Astrocyte (in vitro differentiated cells and primary cell): Measurements from ENCODE around the gene MGMT. TPM values are rescaled to one million over a fixed set of nuclear protein-coding genes. Genes with fewer than 3 reads are reported as not detected.

Experiments
- DNase-seq: peaks from one replicate; pipeline ENCODE4 v3.0.0-alpha.2; 2010; ENCODE audit warnings: low read depth
- FAIRE-seq: peaks from 2 replicates; lab custom pipeline; 2011; peaks lifted over from hg19 to GRCh38; lab: Jason Lieb, UNC
- H2AFZ ChIP-seq: 2 replicates; pipeline ENCODE4 v1.6.0; 2012; ENCODE audit warnings: low read depth, low read length, inconsistent platforms
- H3K27ac ChIP-seq: 2 replicates; pipeline ENCODE4 v1.5.1; 2011; ENCODE audit warnings: low read depth, low read length, inconsistent platforms
- H3K27me3 ChIP-seq: 2 replicates; pipeline ENCODE4 v1.6.0; 2011; ENCODE audit warnings: low read length, inconsistent platforms; ENCODE audit not compliant: insufficient read depth
- H3K36me3 ChIP-seq: 2 replicates; pipeline ENCODE4 v1.5.1; 2011; ENCODE audit warnings: low read length, inconsistent platforms; ENCODE audit not compliant: insufficient read depth
- H3K4me1 ChIP-seq: 2 replicates; pipeline ENCODE4 v1.5.1; 2011; ENCODE audit warnings: low read length, inconsistent platforms; ENCODE audit not compliant: insufficient read depth
- H3K4me2 ChIP-seq: 2 replicates; pipeline ENCODE4 v1.6.0; 2012; ENCODE audit warnings: low read length, inconsistent platforms
- H3K4me3 ChIP-seq: 2 replicates; pipeline ENCODE4 v1.5.1; 2011; ENCODE audit warnings: low read depth, mild to moderate bottlenecking, low read length, inconsistent platforms; ENCODE audit not compliant: insufficient read depth
- H3K79me2 ChIP-seq: 2 replicates; pipeline ENCODE4 v1.6.0; 2012; ENCODE audit warnings: mild to moderate bottlenecking, low read length, inconsistent platforms; ENCODE audit not compliant: insufficient read depth
- H3K9ac ChIP-seq: 2 replicates; pipeline ENCODE4 v1.6.0; 2012; ENCODE audit warnings: mild to moderate bottlenecking, low read length, inconsistent platforms
- H3K9me3 ChIP-seq: 2 replicates; pipeline ENCODE4 v1.5.1; 2012; ENCODE audit warnings: low read depth, mild to moderate bottlenecking, low read length, inconsistent platforms; ENCODE audit not compliant: insufficient read depth
- H4K20me1 ChIP-seq: 2 replicates; pipeline ENCODE4 v1.6.0; 2012; ENCODE audit warnings: low read length, inconsistent platforms; ENCODE audit not compliant: insufficient read depth
- H3K27ac Mint-ChIP-seq: one replicate; pipeline ENCODE4 v1.8.0; 2021; ENCODE audit warnings: mild to moderate bottlenecking, mixed read lengths; ENCODE audit not compliant: unreplicated experiment
- H3K27me3 Mint-ChIP-seq: one replicate; pipeline ENCODE4 v1.8.0; 2021; ENCODE audit warnings: low read depth, mixed read lengths; ENCODE audit not compliant: unreplicated experiment
- H3K36me3 Mint-ChIP-seq: one replicate; pipeline ENCODE4 v1.8.0; 2021; ENCODE audit warnings: low read depth, mixed read lengths; ENCODE audit not compliant: unreplicated experiment
- H3K4me1 Mint-ChIP-seq: one replicate; pipeline ENCODE4 v1.8.0; 2021; ENCODE audit warnings: low read depth, mixed read lengths; ENCODE audit not compliant: unreplicated experiment
- H3K4me3 Mint-ChIP-seq: one replicate; pipeline ENCODE4 v1.8.0; 2021; ENCODE audit warnings: mild to moderate bottlenecking, moderate library complexity, mixed read lengths; ENCODE audit not compliant: unreplicated experiment
- H3K9me3 Mint-ChIP-seq: one replicate; pipeline ENCODE4 v1.8.0; 2021; ENCODE audit warnings: mild to moderate bottlenecking, mixed read lengths; ENCODE audit not compliant: unreplicated experiment
- EZH2 ChIP-seq: IDR thresholded peaks from 2 replicates; pipeline ENCODE4 v1.6.1; 2012; ENCODE audit warnings: mild to moderate bottlenecking, low read length, inconsistent platforms; ENCODE audit not compliant: insufficient read depth
- total RNA-seq: library from RNA; stranded (reverse); gene quantifications from 2 replicates; pipeline ENCODE4 v1.2.1, GENCODE V29; 2021
- TF ChIP-seq, protein P1 (sequence below): IDR thresholded peaks from 2 replicates; pipeline ENCODE4 v1.5.1; 2011; ENCODE audit warnings: low read depth, mild to moderate bottlenecking, inconsistent platforms, low read length, moderate library complexity; ENCODE audit not compliant: insufficient read depth

Gene MGMT
- total RNA-seq, 1 donor from 2014 or later, result 9.5 TPM

DNA sequence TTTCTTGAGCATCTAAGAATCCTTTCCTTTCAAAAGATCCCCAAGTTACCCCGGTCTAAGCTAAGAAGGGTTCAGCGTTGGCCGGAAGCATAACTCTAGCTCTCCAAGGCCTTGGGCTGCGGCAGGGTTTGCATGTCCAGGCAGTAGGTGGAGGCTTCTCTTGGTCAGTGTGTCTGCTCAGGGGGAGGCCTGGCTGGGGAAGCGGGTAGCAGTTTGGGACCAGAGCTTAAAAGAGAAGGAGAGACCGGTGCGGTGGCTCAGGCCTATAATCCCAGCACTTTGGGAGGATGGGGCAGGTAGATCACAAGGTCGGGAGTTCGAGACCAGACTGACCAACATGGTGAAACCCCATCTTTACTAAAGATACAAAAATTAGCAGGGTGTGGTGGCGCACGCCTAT lies 226.3 kb downstream of the MGMT start:
- TF ChIP-seq, protein P1, sequence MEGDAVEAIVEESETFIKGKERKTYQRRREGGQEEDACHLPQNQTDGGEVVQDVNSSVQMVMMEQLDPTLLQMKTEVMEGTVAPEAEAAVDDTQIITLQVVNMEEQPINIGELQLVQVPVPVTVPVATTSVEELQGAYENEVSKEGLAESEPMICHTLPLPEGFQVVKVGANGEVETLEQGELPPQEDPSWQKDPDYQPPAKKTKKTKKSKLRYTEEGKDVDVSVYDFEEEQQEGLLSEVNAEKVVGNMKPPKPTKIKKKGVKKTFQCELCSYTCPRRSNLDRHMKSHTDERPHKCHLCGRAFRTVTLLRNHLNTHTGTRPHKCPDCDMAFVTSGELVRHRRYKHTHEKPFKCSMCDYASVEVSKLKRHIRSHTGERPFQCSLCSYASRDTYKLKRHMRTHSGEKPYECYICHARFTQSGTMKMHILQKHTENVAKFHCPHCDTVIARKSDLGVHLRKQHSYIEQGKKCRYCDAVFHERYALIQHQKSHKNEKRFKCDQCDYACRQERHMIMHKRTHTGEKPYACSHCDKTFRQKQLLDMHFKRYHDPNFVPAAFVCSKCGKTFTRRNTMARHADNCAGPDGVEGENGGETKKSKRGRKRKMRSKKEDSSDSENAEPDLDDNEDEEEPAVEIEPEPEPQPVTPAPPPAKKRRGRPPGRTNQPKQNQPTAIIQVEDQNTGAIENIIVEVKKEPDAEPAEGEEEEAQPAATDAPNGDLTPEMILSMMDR, result no peak
- TF ChIP-seq EZH2, result no peak
- DNase-seq, result no peak
- H3K27ac Mint-ChIP-seq, result no peak overlapping the region

DNA sequence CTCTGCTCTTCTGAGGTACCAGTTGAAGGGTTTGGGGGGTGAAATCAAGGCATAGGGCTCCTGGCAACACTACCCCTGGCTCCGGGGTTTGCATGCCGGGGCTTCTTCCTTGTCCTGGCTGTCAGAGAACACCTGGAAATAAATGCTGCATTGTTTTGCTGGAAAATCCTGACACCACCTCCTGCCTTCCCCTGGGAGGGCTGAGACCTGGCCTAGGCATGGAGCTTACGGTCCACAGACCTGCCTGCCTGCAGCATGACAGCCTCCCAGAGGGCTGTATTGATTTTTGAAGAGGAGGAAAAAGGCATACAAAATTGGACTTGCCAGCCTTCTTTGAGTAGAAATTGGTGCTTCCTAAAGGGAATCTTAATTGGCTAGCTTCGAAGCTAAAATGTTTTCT lies 227.1 kb downstream of the MGMT start:
- H3K36me3 ChIP-seq, result no peaks in the 10 kb centered on the region
- Mint-ChIP-seq H3K9me3 (peaks cover 2% of the 10 kb centered on the region), H3K27ac (no peak overlapping the region), H3K36me3 (no peaks in the 10 kb centered on the region), H3K27me3 (peaks cover 5% of the 10 kb centered on the region), H3K4me1 (no peaks in the 10 kb centered on the region), H3K4me3 (no peak overlapping the region)
- H3K4me1 ChIP-seq, result no peaks in the 10 kb centered on the region
- no peak for TF ChIP-seq EZH2
- TF ChIP-seq, protein P1, result no peak
- DNase-seq (no peak), FAIRE-seq (no peak)
- H3K4me3 ChIP-seq, result no peak overlapping the region
- no peak overlapping the region for H3K4me2 ChIP-seq
- H3K9ac ChIP-seq, result no peak overlapping the region
- no peaks in the 10 kb centered on the region for H4K20me1 ChIP-seq
- no peaks in the 10 kb centered on the region for H3K79me2 ChIP-seq
- no peaks in the 10 kb centered on the region for H3K9me3 ChIP-seq
- H3K27ac ChIP-seq, result no peak overlapping the region
- H2AFZ ChIP-seq, result no peak overlapping the region
- no peaks in the 10 kb centered on the region for H3K27me3 ChIP-seq

More for the DNA sequence above, 226.3 kb downstream of the MGMT start:
- Histone ChIP-seq H3K27me3 (no peaks in the 10 kb centered on the region), H3K4me3 (no peak overlapping the region), H3K79me2 (no peaks in the 10 kb centered on the region), H3K36me3 (no peaks in the 10 kb centered on the region), H3K4me1 (no peaks in the 10 kb centered on the region), H3K9me3 (no peaks in the 10 kb centered on the region), H3K4me2 (no peak overlapping the region), H2AFZ (no peak overlapping the region), H4K20me1 (no peaks in the 10 kb centered on the region), H3K27ac (no peak overlapping the region), H3K9ac (no peak overlapping the region)
- no peaks in the 10 kb centered on the region for H3K4me1 Mint-ChIP-seq
- no peak overlapping the region for H3K4me3 Mint-ChIP-seq
- no peaks in the 10 kb centered on the region for H3K36me3 Mint-ChIP-seq
- H3K9me3 Mint-ChIP-seq, result peaks cover 2% of the 10 kb centered on the region
- peaks cover 5% of the 10 kb centered on the region for H3K27me3 Mint-ChIP-seq
- FAIRE-seq, result no peak

DNA sequence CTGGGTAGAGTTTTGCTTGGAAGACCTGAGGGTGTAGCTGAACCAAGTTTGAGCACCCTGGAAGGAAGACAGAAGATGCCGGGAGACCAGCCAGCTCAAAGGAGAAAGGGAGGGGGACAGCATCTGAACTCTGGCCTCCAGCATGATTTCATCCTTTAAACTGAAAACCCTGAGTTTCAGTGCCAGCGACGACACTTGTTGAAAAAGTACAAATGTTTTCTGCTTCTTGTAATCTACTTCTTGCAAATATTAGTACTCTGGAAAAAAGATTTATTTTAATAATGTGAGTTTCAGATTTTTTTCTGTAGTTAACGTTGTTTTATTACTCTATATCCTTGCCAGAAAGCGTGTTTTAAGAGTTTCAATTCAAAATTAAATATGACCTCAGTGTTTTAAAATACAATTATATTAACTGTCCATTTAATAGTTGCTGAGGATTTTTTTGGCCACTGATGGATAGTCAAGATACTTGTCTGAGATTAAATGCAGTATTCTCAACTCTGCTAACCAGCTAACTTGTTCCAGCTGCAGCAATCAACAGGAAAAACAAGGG lies 227.7 kb downstream of the MGMT start:
- Histone ChIP-seq H3K4me2 (no peak overlapping the region), H3K4me3 (no peak overlapping the region), H3K9ac (no peak overlapping the region), H3K4me1 (no peaks in the 10 kb centered on the region), H3K36me3 (no peaks in the 10 kb centered on the region), H3K9me3 (no peaks in the 10 kb centered on the region), H3K27ac (no peak overlapping the region), H3K79me2 (no peaks in the 10 kb centered on the region), H4K20me1 (no peaks in the 10 kb centered on the region), H3K27me3 (no peaks in the 10 kb centered on the region), H2AFZ (no peak overlapping the region)
- Mint-ChIP-seq H3K4me1 (no peaks in the 10 kb centered on the region), H3K9me3 (peaks cover 2% of the 10 kb centered on the region), H3K27me3 (peaks cover 5% of the 10 kb centered on the region), H3K36me3 (no peaks in the 10 kb centered on the region), H3K27ac (no peak overlapping the region), H3K4me3 (no peak overlapping the region)
- no peak for DNase-seq
- TF ChIP-seq, protein P1, result no peak
- TF ChIP-seq EZH2, result no peak
- no peak for FAIRE-seq
